Endothelial cell of umbilical vein (primary cell): ENCODE results near the gene SPTB.

Experiments
- EZH2 ChIP-seq: IDR thresholded peaks from 2 replicates; pipeline ENCODE4 v1.6.1; 2012; ENCODE audit warnings: borderline replicate concordance, low read depth, mild to moderate bottlenecking, moderate library complexity, low read length, inconsistent platforms; ENCODE audit not compliant: severe bottlenecking
- FOS ChIP-seq: IDR thresholded peaks from 2 replicates; pipeline ENCODE4 v1.6.1; 2011; ENCODE audit warnings: mild to moderate bottlenecking, low read length, moderate library complexity, borderline replicate concordance; ENCODE audit not compliant: insufficient read depth
- MYC ChIP-seq: IDR thresholded peaks from one replicate; pipeline ENCODE4 v1.6.1; 2011; ENCODE audit warnings: mild to moderate bottlenecking, low read depth, low read length
- POLR2A ChIP-seq: IDR thresholded peaks from 2 replicates; pipeline ENCODE4 v1.6.1; 2012; ENCODE audit warnings: low read depth, mild to moderate bottlenecking, control low read depth, low read length
- POLR2AphosphoS5 ChIP-seq: IDR thresholded peaks from 2 replicates; pipeline ENCODE4 v1.6.1; 2012; ENCODE audit warnings: low read depth, mild to moderate bottlenecking, control low read depth, low read length, moderate library complexity; ENCODE audit not compliant: insufficient read depth
- TF ChIP-seq, protein P1 (sequence below), 2 donors: IDR thresholded peaks; 1 replicate in 1 of 2; 2 replicates in 1 of 2; pipeline ENCODE4 v1.5.1; 2011; ENCODE audit warnings: low read length in 2 of 2, mild to moderate bottlenecking in 2 of 2, moderate library complexity in 2 of 2, control low read depth in 1 of 2, inconsistent platforms in 1 of 2, low read depth in 1 of 2; ENCODE audit not compliant: insufficient read depth in 1 of 2; ENCODE audit errors: extremely low read depth in 1 of 2
- TF ChIP-seq, protein P2 (sequence below): IDR thresholded peaks from 2 replicates; pipeline ENCODE4 v1.6.1; 2011; ENCODE audit not compliant: insufficient read depth, insufficient read length

DNA sequence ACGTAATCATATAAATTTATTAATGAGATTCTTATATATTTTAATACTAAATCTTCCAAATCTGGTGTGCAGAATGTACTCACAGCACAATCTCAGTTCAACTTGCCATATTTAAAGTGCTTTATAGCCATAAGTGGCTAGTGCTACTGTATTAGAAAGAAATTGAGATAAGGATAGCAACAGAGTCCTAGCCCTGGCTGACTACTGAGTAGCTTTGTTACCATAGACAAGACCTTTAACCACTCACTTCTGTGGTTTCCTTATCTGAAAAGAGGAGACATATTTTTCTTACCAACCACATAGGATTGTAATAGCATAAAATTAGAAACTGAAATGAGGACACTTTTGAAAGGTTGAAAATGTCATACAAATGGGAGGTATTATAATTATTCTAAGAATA is 32.6 kb upstream of the SPTB start:
- TF ChIP-seq, protein P1, sequence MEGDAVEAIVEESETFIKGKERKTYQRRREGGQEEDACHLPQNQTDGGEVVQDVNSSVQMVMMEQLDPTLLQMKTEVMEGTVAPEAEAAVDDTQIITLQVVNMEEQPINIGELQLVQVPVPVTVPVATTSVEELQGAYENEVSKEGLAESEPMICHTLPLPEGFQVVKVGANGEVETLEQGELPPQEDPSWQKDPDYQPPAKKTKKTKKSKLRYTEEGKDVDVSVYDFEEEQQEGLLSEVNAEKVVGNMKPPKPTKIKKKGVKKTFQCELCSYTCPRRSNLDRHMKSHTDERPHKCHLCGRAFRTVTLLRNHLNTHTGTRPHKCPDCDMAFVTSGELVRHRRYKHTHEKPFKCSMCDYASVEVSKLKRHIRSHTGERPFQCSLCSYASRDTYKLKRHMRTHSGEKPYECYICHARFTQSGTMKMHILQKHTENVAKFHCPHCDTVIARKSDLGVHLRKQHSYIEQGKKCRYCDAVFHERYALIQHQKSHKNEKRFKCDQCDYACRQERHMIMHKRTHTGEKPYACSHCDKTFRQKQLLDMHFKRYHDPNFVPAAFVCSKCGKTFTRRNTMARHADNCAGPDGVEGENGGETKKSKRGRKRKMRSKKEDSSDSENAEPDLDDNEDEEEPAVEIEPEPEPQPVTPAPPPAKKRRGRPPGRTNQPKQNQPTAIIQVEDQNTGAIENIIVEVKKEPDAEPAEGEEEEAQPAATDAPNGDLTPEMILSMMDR (IDR thresholded peaks at IDR 0.05; ENCODE audit: extremely low read depth in 1 of 2, insufficient read depth in 1 of 2, low read depth in 1 of 2, low read length in 2 of 2): no peak
- TF ChIP-seq EZH2 (no peak), POLR2A (no peak), MYC (no peak), POLR2AphosphoS5 (no peak), FOS (no peak)
- TF ChIP-seq, protein P2, sequence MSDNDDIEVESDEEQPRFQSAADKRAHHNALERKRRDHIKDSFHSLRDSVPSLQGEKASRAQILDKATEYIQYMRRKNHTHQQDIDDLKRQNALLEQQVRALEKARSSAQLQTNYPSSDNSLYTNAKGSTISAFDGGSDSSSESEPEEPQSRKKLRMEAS: no peak
